NB4 (cell line): ENCODE results near the gene SV2A.

ENCODE experiments used
- MYC ChIP-seq: IDR thresholded peaks from 2 replicates; pipeline ENCODE4 v1.6.1; 2011; ENCODE audit warnings: low read depth, low read length
- POLR2A ChIP-seq: IDR thresholded peaks from 2 replicates; pipeline ENCODE4 v1.6.1; 2011; ENCODE audit warnings: mild to moderate bottlenecking; ENCODE audit not compliant: insufficient read length; ENCODE audit errors: extremely low read depth
- TF ChIP-seq, protein P1 (sequence below): IDR thresholded peaks from one replicate; pipeline ENCODE4 v1.5.1; 2012; ENCODE audit warnings: low read depth, low read length

DNA sequence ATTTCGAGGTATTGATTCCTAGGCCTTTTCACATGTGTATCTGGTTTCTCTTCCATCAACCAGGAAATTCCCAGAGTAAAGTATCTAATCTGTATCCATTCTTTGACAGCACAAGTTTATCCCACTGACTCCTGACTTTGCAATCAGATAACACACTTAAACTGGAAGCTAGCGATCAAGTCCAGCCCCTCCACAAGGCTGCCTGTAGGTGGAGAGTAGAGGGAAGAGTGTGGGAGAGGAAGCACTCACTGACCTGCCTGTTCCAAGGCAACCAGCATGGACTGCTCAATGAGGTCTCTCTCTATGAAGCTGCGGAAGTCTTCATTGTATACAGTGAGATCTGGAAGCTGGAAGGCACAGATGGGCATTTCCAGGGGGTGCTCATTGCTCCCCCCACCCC is 49.4 kb upstream of the SV2A start:
- TF ChIP-seq, protein P1, sequence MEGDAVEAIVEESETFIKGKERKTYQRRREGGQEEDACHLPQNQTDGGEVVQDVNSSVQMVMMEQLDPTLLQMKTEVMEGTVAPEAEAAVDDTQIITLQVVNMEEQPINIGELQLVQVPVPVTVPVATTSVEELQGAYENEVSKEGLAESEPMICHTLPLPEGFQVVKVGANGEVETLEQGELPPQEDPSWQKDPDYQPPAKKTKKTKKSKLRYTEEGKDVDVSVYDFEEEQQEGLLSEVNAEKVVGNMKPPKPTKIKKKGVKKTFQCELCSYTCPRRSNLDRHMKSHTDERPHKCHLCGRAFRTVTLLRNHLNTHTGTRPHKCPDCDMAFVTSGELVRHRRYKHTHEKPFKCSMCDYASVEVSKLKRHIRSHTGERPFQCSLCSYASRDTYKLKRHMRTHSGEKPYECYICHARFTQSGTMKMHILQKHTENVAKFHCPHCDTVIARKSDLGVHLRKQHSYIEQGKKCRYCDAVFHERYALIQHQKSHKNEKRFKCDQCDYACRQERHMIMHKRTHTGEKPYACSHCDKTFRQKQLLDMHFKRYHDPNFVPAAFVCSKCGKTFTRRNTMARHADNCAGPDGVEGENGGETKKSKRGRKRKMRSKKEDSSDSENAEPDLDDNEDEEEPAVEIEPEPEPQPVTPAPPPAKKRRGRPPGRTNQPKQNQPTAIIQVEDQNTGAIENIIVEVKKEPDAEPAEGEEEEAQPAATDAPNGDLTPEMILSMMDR = no peak
- TF ChIP-seq POLR2A (no peak), MYC (no peak)
